ENCODE data around the gene CHRM2. TPM values are rescaled to one million over a fixed set of nuclear protein-coding genes. Genes with fewer than 3 reads are reported as not detected.

CHRM2 gene
- total RNA-seq, 2 experiments from 2014 or later, result not detected

DNA sequence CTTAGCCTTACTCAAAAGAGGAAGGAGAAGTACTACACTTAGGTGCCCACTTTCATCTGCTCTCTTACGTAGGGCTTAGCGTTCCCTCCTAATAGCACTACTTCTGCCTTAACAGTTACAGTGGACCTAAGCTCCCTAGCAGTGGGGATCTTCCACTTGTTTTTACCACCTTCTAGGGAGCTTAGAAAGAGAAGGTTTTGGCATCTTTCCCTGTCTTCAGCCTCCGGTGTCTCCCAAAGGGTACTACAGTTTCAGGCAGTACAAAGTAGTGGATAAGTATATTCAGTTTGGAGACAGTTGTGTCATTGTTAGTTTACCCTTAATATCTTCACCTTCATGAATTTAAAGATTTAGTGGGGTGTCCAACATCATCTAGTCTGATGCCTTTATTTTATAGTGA, 14.6 kb downstream of the CHRM2 start:
- Histone ChIP-seq H3K27ac (ENCODE audit: low read depth, low read length, poor library complexity, severe bottlenecking) (no peak overlapping the region), H2AFZ (ENCODE audit: low read length) (no peak overlapping the region), H3K4me2 (ENCODE audit: low read length) (no peak overlapping the region), H3K4me1 (ENCODE audit: insufficient read depth, low read length, poor library complexity, severe bottlenecking) (no peaks in the 10 kb centered on the region), H3K36me3 (ENCODE audit: insufficient read depth, low read length) (no peaks in the 10 kb centered on the region), H3K9me2 (ENCODE audit: insufficient read depth, low read length) (no peaks in the 10 kb centered on the region), H3K79me2 (ENCODE audit: insufficient read depth, low read depth, low read length) (no peaks in the 10 kb centered on the region), H3K4me3 (ENCODE audit: low read depth, low read length, poor library complexity, severe bottlenecking) (no peak overlapping the region), H4K20me1 (ENCODE audit: insufficient read depth, low read length) (no peaks in the 10 kb centered on the region), H3K9me3 (ENCODE audit: low read length) (no peaks in the 10 kb centered on the region)
- BruUV-seq (replicated peaks), result no TSS peak
- ChIA-PET CTCF (ENCODE audit: unreplicated experiment) (no interaction called here), POLR2A (no interaction called here)
- TF ChIP-seq EZH2phosphoT487 (IDR thresholded peaks at IDR 0.05; ENCODE audit: borderline replicate concordance, low read depth, low read length), result no peak
- TF ChIP-seq CTCF (conservative IDR thresholded peaks at IDR 0.05; ENCODE audit: low read length), result no peak
- intact Hi-C loops (cut with micrococcal nuclease; ENCODE audit: unreplicated experiment), result no loop called here
- no peak for DNase-seq (ENCODE audit: low spot score)

GRCh38 chr7:136884492-136884891, 16.0 kb downstream of the CHRM2 start:
- H3K4me3 ChIP-seq (ENCODE audit: low read depth, low read length, poor library complexity, severe bottlenecking), result no peak overlapping the region
- intact Hi-C loops (cut with micrococcal nuclease; ENCODE audit: unreplicated experiment), result no loop called here
- H3K27ac ChIP-seq (ENCODE audit: low read depth, low read length, poor library complexity, severe bottlenecking), result no peak overlapping the region
- no peak for TF ChIP-seq EZH2phosphoT487 (IDR thresholded peaks at IDR 0.05; ENCODE audit: borderline replicate concordance, low read depth, low read length)
- no peak for TF ChIP-seq CTCF (conservative IDR thresholded peaks at IDR 0.05; ENCODE audit: low read length)
- H3K4me2 ChIP-seq (ENCODE audit: low read length), result no peak overlapping the region
- no peaks in the 10 kb centered on the region for H4K20me1 ChIP-seq (ENCODE audit: insufficient read depth, low read length)
- no peaks in the 10 kb centered on the region for H3K36me3 ChIP-seq (ENCODE audit: insufficient read depth, low read length)
- no TSS peak for BruUV-seq (replicated peaks)
- no peaks in the 10 kb centered on the region for H3K79me2 ChIP-seq (ENCODE audit: insufficient read depth, low read depth, low read length)
- H3K9me3 ChIP-seq (ENCODE audit: low read length), result no peaks in the 10 kb centered on the region
- no peaks in the 10 kb centered on the region for H3K4me1 ChIP-seq (ENCODE audit: insufficient read depth, low read length, poor library complexity, severe bottlenecking)
- H3K9me2 ChIP-seq (ENCODE audit: insufficient read depth, low read length), result no peaks in the 10 kb centered on the region
- DNase-seq (ENCODE audit: low spot score), result no peak
- ChIA-PET CTCF (ENCODE audit: unreplicated experiment) (no interaction called here), POLR2A (interaction anchor here (0.6 to 0.7 kb wide), 2 partner anchors 38 to 676 kb away, joined by 3 read pairs; no protein-coding TSS in a partner anchor)
- H2AFZ ChIP-seq (ENCODE audit: low read length), result no peak overlapping the region

DNA sequence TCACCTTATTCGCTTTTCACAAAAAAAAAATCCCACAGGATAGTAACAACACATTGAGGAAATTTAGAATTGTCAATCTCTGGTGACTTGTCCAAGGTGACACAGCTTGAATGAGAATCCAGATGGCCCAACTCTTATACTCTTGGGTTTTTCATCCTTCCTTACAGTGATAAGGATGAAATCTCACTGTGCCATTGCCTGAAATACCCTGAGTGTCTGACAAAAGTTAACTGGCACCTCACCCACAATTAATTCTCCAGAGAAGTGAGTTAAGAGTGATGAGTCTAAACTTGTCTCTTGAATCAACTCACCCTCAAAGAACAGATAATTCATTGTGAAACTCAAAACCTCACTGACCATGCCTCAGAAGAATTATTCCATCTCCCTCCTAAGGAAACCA, 18.9 kb downstream of the CHRM2 start:
- H2AFZ ChIP-seq (ENCODE audit: low read length), result no peak overlapping the region
- H3K36me3 ChIP-seq (ENCODE audit: insufficient read depth, low read length), result no peaks in the 10 kb centered on the region
- no peaks in the 10 kb centered on the region for H3K79me2 ChIP-seq (ENCODE audit: insufficient read depth, low read depth, low read length)
- CTCF ChIA-PET (ENCODE audit: unreplicated experiment), result no interaction called here
- no peak overlapping the region for H3K4me2 ChIP-seq (ENCODE audit: low read length)
- no peaks in the 10 kb centered on the region for H3K9me2 ChIP-seq (ENCODE audit: insufficient read depth, low read length)
- BruUV-seq (replicated peaks), result no TSS peak
- no peaks in the 10 kb centered on the region for H4K20me1 ChIP-seq (ENCODE audit: insufficient read depth, low read length)
- POLR2A ChIA-PET, result no interaction called here
- intact Hi-C loops (cut with micrococcal nuclease; ENCODE audit: unreplicated experiment), result no loop called here
- TF ChIP-seq EZH2phosphoT487 (IDR thresholded peaks at IDR 0.05; ENCODE audit: borderline replicate concordance, low read depth, low read length) (no peak), CTCF (conservative IDR thresholded peaks at IDR 0.05; ENCODE audit: low read length) (no peak)
- DNase-seq (ENCODE audit: low spot score), result no peak
- H3K4me3 ChIP-seq (ENCODE audit: low read depth, low read length, poor library complexity, severe bottlenecking), result no peak overlapping the region
- H3K4me1 ChIP-seq (ENCODE audit: insufficient read depth, low read length, poor library complexity, severe bottlenecking), result no peaks in the 10 kb centered on the region
- H3K27ac ChIP-seq (ENCODE audit: low read depth, low read length, poor library complexity, severe bottlenecking), result no peak overlapping the region
- no peaks in the 10 kb centered on the region for H3K9me3 ChIP-seq (ENCODE audit: low read length)
